ENCODE results near the gene LPCAT4. TPM values are rescaled to one million over a fixed set of nuclear protein-coding genes. Genes with fewer than 3 reads are reported as not detected.

LPCAT4 gene
- total RNA-seq, 1 experiment from 2014 or later: 46.8 TPM

DNA sequence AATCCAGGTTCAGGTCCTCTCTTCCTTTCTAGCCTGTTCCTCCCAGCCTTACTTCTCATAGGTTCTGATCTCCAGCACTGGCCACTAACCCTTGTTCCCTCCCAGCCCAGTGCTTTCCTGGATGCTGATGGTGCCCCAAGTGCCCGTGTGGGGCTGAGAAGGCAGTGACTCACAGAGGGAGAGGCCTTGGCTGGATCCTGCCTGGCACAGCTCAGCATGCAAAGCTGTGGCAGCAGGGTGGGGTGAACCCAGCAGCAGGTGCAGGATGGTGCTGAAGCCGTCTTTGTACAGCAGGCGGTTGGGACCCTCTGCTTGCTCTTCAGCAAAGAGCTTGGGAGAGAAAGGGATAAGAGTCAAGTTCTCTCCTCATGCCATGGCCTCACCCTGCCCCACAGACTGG, 7.6 kb downstream of the LPCAT4 start:
- H2AFZ ChIP-seq: no peak overlapping the region
- H3K4me3 ChIP-seq: no peak overlapping the region
- H3K9me3 ChIP-seq (ENCODE audit: insufficient read depth, low read depth): no peaks in the 10 kb centered on the region
- TF ChIP-seq EZH2 (IDR thresholded peaks at IDR 0.05; ENCODE audit: low read depth): no peak
- TF ChIP-seq, protein P1, sequence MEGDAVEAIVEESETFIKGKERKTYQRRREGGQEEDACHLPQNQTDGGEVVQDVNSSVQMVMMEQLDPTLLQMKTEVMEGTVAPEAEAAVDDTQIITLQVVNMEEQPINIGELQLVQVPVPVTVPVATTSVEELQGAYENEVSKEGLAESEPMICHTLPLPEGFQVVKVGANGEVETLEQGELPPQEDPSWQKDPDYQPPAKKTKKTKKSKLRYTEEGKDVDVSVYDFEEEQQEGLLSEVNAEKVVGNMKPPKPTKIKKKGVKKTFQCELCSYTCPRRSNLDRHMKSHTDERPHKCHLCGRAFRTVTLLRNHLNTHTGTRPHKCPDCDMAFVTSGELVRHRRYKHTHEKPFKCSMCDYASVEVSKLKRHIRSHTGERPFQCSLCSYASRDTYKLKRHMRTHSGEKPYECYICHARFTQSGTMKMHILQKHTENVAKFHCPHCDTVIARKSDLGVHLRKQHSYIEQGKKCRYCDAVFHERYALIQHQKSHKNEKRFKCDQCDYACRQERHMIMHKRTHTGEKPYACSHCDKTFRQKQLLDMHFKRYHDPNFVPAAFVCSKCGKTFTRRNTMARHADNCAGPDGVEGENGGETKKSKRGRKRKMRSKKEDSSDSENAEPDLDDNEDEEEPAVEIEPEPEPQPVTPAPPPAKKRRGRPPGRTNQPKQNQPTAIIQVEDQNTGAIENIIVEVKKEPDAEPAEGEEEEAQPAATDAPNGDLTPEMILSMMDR (conservative IDR thresholded peaks at IDR 0.05): no peak
- BruUV-seq (replicated peaks): no TSS peak
- H3K4me2 ChIP-seq: peak overlapping the region; percentile 42
- intact Hi-C loops (cut with micrococcal nuclease; ENCODE audit: unreplicated experiment): no loop called here
- H3F3A ChIP-seq (ENCODE audit: insufficient read depth, low read depth): peaks cover 23% of the 10 kb centered on the region
- peak; percentile 36 to 37 for DNase-seq
- H3K27me3 ChIP-seq (ENCODE audit: insufficient read depth, low read depth): no peaks in the 10 kb centered on the region
- H3K79me2 ChIP-seq (ENCODE audit: low read depth): no peaks in the 10 kb centered on the region; the same call in 1 of the 2 replicates
- H3K9me2 ChIP-seq (ENCODE audit: insufficient read depth): no peaks in the 10 kb centered on the region
- CTCF ChIA-PET: no interaction called here
- H3K4me1 ChIP-seq (replicated peaks; ENCODE audit: insufficient read depth): peaks cover 44% of the 10 kb centered on the region
- H4K20me1 ChIP-seq (ENCODE audit: insufficient read depth): no peaks in the 10 kb centered on the region
- POLR2A ChIA-PET (ENCODE audit: unreplicated experiment): no interaction called here
- H3K36me3 ChIP-seq (ENCODE audit: low read depth): 0 out of 2 replicates have a peak, but pooled peaks cover 3% of the 10 kb centered on the region
- H3K27ac ChIP-seq: no peak overlapping the region

DNA sequence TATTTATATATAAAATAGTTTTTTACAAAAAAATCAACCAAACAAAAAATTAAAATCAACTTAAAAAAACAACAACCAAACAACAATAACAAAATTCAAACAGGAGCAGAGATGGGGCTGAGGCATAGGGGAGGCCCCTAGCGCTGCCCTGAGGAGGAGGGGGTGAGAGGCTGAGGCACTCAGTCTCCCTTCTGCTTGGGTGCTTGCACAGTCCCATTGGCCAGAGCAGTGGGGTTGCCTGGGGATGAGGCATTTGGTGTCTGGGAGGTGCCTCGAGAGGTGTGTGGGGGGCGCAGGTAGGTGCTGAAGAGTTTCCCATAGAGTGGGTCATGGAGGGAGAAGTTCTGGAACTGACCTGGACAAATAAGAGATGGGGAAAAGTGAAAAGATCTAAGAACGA, 8.0 kb downstream of the LPCAT4 start:
- peaks cover 43% of the 10 kb centered on the region for H3K4me1 ChIP-seq (replicated peaks; ENCODE audit: insufficient read depth)
- intact Hi-C loops (cut with micrococcal nuclease; ENCODE audit: unreplicated experiment): no loop called here
- no peak overlapping the region for H2AFZ ChIP-seq
- H3K36me3 ChIP-seq (ENCODE audit: low read depth): 0 out of 2 replicates have a peak, but pooled peaks cover 3% of the 10 kb centered on the region
- no peak overlapping the region for H3K27ac ChIP-seq
- H3K27me3 ChIP-seq (ENCODE audit: insufficient read depth, low read depth): no peaks in the 10 kb centered on the region
- H4K20me1 ChIP-seq (ENCODE audit: insufficient read depth): no peaks in the 10 kb centered on the region
- no peaks in the 10 kb centered on the region for H3K9me2 ChIP-seq (ENCODE audit: insufficient read depth)
- no peaks in the 10 kb centered on the region for H3K79me2 ChIP-seq (ENCODE audit: low read depth)
- no peak overlapping the region for H3K4me3 ChIP-seq
- DNase-seq: no peak
- BruUV-seq (replicated peaks): no TSS peak
- ChIA-PET CTCF (no interaction called here), POLR2A (ENCODE audit: unreplicated experiment) (no interaction called here)
- H3F3A ChIP-seq (ENCODE audit: insufficient read depth, low read depth): peaks cover 23% of the 10 kb centered on the region
- H3K4me2 ChIP-seq: no peak overlapping the region
- H3K9me3 ChIP-seq (ENCODE audit: insufficient read depth, low read depth): no peaks in the 10 kb centered on the region
- TF ChIP-seq, protein P1 (conservative IDR thresholded peaks at IDR 0.05): no peak
- TF ChIP-seq EZH2 (IDR thresholded peaks at IDR 0.05; ENCODE audit: low read depth): no peak

DNA sequence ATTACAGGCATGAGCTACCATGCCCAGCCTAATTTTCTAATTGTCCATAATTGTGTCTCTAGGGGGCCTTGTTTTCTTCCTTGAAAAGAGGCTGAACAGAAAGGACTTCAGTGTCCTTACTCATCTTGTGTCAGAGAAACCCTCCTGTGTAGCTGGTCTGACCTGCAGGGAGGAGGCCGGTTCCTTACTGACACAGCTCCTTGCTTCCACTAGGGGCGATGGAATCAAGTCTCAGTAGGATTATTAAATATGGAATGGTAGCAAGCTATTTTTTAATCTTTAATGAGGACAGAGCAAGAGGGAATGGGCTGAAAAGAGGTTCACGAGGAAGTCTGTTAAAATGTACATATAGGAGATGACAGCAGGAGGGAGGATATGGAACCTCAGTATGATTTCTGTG, 8.6 kb downstream of the LPCAT4 start:
- no peak for DNase-seq
- Histone ChIP-seq H3K36me3 (ENCODE audit: low read depth) (0 out of 2 replicates have a peak, but pooled peaks cover 3% of the 10 kb centered on the region), H3K4me2 (no peak overlapping the region), H3K27ac (no peak overlapping the region), H3K9me3 (ENCODE audit: insufficient read depth, low read depth) (no peaks in the 10 kb centered on the region), H2AFZ (no peak overlapping the region), H3K4me1 (replicated peaks; ENCODE audit: insufficient read depth) (peaks cover 39% of the 10 kb centered on the region), H3K27me3 (ENCODE audit: insufficient read depth, low read depth) (no peaks in the 10 kb centered on the region), H3K9me2 (ENCODE audit: insufficient read depth) (no peaks in the 10 kb centered on the region), H3K4me3 (no peak overlapping the region), H4K20me1 (ENCODE audit: insufficient read depth) (no peaks in the 10 kb centered on the region), H3K79me2 (ENCODE audit: low read depth) (no peaks in the 10 kb centered on the region), H3F3A (ENCODE audit: insufficient read depth, low read depth) (peaks cover 23% of the 10 kb centered on the region)
- intact Hi-C loops (cut with micrococcal nuclease; ENCODE audit: unreplicated experiment): no loop called here
- POLR2A ChIA-PET (ENCODE audit: unreplicated experiment): no interaction called here
- no TSS peak for BruUV-seq (replicated peaks)
- CTCF ChIA-PET: no interaction called here
- TF ChIP-seq, protein P1 (conservative IDR thresholded peaks at IDR 0.05): peak; percentile 48
- TF ChIP-seq EZH2 (IDR thresholded peaks at IDR 0.05; ENCODE audit: low read depth): no peak
